Measurements from ENCODE around the gene CTDSP2. TPM values are rescaled to one million over a fixed set of nuclear protein-coding genes. Genes with fewer than 3 reads are reported as not detected.

CTDSP2 gene
- total RNA-seq, 1 donor from 2014 or later = 181 TPM

DNA sequence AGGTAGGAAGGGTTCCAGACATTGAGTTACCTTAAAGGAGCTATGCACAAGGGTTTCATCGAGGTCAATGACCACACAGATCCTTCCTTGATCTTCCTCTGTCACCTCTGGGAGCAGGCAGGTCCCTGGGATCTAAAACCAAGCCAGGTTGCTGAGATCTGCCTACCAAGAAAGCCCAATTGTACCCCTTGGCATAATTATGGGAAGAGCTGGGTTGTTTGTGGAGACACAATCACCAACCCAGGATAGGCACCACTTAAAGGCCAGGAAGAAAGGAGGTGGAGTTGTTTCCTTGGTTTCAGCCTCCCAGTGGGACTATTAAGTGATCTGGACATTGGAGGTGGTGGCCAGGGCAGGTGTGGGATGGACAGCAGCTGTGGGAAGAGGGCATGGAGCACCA lies 19.6 kb downstream of the CTDSP2 start:
- H3K4me1 Mint-ChIP-seq (ENCODE audit: unreplicated experiment) = peaks cover 48% of the 10 kb centered on the region

DNA sequence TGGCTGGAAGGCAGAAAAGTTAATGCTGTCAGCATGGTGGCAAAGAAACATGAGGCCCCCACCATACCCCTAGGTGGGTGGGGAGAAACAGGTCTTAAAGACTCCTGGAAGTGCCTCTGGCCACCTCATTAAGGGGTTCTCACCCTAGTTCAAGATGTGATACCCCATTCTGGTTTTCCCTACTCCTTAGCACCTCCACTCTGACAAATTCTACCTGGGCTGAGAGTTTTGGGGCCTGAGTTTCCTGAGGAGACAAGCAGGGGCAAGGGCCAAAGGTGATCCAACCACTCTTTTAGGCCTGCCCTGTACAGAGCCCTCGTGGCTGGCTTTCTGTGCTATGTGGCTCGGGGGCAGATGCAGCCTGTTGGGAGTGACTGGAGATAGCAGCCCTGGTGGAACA lies 20.1 kb downstream of the CTDSP2 start:
- peaks cover 57% of the 10 kb centered on the region for H3K36me3 Mint-ChIP-seq (ENCODE audit: low read depth, unreplicated experiment)
- no peak overlapping the region for H3K4me3 Mint-ChIP-seq (ENCODE audit: unreplicated experiment)
- H3K27ac Mint-ChIP-seq (ENCODE audit: unreplicated experiment) = no peak overlapping the region
- TF ChIP-seq, protein P1, sequence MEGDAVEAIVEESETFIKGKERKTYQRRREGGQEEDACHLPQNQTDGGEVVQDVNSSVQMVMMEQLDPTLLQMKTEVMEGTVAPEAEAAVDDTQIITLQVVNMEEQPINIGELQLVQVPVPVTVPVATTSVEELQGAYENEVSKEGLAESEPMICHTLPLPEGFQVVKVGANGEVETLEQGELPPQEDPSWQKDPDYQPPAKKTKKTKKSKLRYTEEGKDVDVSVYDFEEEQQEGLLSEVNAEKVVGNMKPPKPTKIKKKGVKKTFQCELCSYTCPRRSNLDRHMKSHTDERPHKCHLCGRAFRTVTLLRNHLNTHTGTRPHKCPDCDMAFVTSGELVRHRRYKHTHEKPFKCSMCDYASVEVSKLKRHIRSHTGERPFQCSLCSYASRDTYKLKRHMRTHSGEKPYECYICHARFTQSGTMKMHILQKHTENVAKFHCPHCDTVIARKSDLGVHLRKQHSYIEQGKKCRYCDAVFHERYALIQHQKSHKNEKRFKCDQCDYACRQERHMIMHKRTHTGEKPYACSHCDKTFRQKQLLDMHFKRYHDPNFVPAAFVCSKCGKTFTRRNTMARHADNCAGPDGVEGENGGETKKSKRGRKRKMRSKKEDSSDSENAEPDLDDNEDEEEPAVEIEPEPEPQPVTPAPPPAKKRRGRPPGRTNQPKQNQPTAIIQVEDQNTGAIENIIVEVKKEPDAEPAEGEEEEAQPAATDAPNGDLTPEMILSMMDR (IDR thresholded peaks at IDR 0.05; ENCODE audit: unreplicated experiment) = no peak
- no peaks in the 10 kb centered on the region for H3K9me3 Mint-ChIP-seq (ENCODE audit: unreplicated experiment)
- peaks cover 49% of the 10 kb centered on the region for H3K4me1 Mint-ChIP-seq (ENCODE audit: unreplicated experiment)
- peaks cover 13% of the 10 kb centered on the region for H3K27me3 Mint-ChIP-seq (ENCODE audit: unreplicated experiment)
- no peak for DNase-seq (ENCODE audit: low spot score)

More for the DNA sequence above, 19.6 kb downstream of the CTDSP2 start:
- Mint-ChIP-seq H3K27me3 (ENCODE audit: unreplicated experiment) (peaks cover 13% of the 10 kb centered on the region), H3K36me3 (ENCODE audit: low read depth, unreplicated experiment) (peaks cover 53% of the 10 kb centered on the region), H3K27ac (ENCODE audit: unreplicated experiment) (no peak overlapping the region), H3K9me3 (ENCODE audit: unreplicated experiment) (no peaks in the 10 kb centered on the region), H3K4me3 (ENCODE audit: unreplicated experiment) (no peak overlapping the region)
- TF ChIP-seq, protein P1 (IDR thresholded peaks at IDR 0.05; ENCODE audit: unreplicated experiment) = no peak
- DNase-seq (ENCODE audit: low spot score) = no peak

DNA sequence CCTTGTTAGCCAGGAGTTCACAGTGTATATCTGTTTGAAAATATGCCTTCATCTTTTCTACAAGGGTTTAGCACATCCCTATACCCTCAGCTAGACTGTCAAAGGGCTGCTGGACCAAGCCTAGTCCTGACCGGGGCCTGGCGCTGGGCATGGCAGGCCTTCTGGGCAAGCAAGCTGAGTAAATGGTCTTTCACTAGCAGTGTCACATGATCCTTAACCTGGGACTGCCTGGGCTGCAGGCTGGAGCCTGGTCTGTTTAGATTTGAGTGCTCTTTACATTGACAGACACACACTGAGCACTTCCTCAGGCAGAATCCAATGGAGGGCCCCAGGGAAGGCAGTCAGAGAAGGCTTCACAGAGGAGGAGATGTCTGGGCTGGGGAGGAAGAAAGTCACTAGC lies 21.1 kb downstream of the CTDSP2 start:
- Mint-ChIP-seq H3K36me3 (ENCODE audit: low read depth, unreplicated experiment) (peaks cover 64% of the 10 kb centered on the region), H3K4me1 (ENCODE audit: unreplicated experiment) (peaks cover 47% of the 10 kb centered on the region), H3K9me3 (ENCODE audit: unreplicated experiment) (no peaks in the 10 kb centered on the region), H3K4me3 (ENCODE audit: unreplicated experiment) (peak overlapping the region; percentile 75), H3K27me3 (ENCODE audit: unreplicated experiment) (peaks cover 13% of the 10 kb centered on the region), H3K27ac (ENCODE audit: unreplicated experiment) (peak overlapping the region; percentile 31)
- TF ChIP-seq, protein P1 (IDR thresholded peaks at IDR 0.05; ENCODE audit: unreplicated experiment) = no peak
- no peak for DNase-seq (ENCODE audit: low spot score)

DNA sequence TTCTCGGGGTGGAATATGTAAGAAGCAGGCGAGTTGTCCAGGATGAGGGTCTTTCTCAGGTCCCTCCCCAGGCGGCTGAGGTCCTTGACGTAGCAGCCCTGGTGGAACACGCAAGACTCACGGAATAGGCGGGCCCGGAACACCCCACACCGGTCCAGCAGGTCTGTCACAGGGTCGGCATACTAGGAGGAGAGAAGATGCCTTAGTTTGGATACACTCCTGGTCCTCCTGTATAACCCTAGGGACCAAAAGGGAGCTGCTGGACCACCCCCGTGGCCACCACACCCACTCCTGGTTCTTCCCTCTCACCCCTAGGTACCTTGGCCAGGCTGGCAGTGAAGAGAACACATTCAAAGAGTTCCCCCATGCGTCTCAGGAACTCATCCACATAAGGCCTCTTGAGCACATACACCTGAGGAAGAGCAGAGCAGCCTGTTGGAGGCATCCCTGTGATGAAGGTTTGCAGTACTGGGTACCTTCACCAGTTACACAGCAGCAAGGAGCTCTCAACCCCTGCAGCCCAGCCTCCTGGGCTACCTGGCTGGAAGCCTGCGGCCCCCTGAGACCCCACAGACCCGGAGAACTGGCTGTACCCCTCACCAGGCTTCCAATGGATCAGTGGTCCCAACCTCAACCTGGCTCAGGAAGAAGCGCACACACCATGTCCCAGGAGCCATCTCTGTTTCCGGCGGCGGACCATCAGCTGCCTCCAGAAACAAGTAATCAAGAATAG lies 22.5 kb downstream of the CTDSP2 start:
- peaks cover 41% of the 10 kb centered on the region for H3K4me1 Mint-ChIP-seq (ENCODE audit: unreplicated experiment)
- peaks cover 14% of the 10 kb centered on the region for H3K27me3 Mint-ChIP-seq (ENCODE audit: unreplicated experiment)
- peak overlapping the region; percentile 58 for H3K4me3 Mint-ChIP-seq (ENCODE audit: unreplicated experiment)
- H3K36me3 Mint-ChIP-seq (ENCODE audit: low read depth, unreplicated experiment) = peaks cover 57% of the 10 kb centered on the region
- H3K27ac Mint-ChIP-seq (ENCODE audit: unreplicated experiment) = no peak overlapping the region
- no peaks in the 10 kb centered on the region for H3K9me3 Mint-ChIP-seq (ENCODE audit: unreplicated experiment)
- no peak for DNase-seq (ENCODE audit: low spot score)
- TF ChIP-seq, protein P1 (IDR thresholded peaks at IDR 0.05; ENCODE audit: unreplicated experiment) = no peak

DNA sequence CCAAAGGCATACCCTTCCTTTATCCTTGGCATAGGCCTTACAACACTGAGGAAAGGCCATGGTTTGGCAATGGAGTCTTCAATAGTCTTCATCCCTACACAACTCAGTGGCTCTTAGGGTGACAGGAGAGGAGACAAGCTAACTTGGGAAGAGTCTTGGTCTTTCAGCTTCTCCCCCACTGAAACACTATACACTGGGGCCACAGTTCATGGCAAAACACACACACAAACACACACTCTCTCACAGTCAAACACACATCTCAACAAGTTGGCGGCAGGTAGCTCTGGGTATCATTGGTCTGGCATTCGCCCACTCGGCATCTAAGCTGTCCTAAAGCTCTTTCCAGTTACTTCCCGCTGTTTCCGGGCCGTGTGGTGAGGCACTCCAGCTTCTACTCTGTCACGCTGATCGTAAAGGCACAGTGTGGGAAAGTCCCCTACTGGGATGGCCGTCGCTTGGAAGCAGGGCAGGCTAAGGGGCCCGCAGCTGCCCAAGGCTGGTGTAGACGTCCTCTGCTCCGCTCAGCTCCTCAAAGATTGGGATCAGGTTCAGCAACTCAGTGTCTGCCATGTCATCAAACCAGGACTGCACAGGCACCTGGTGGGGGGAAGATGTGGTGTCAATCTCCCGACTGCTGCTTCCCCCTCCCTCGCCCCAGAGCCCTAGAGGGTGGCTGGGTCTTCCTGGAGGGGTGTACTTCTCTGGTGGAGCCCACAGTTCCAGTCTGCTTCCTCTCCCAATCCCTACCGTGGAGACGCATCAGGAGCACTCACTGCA lies 23.2 kb downstream of the CTDSP2 start:
- Mint-ChIP-seq H3K4me3 (ENCODE audit: unreplicated experiment) (peak overlapping the region; percentile 58), H3K36me3 (ENCODE audit: low read depth, unreplicated experiment) (peaks cover 58% of the 10 kb centered on the region), H3K4me1 (ENCODE audit: unreplicated experiment) (peaks cover 42% of the 10 kb centered on the region), H3K9me3 (ENCODE audit: unreplicated experiment) (no peaks in the 10 kb centered on the region), H3K27me3 (ENCODE audit: unreplicated experiment) (peaks cover 19% of the 10 kb centered on the region), H3K27ac (ENCODE audit: unreplicated experiment) (peak overlapping the region; percentile 67)
- TF ChIP-seq, protein P1 (IDR thresholded peaks at IDR 0.05; ENCODE audit: unreplicated experiment) = no peak
- DNase-seq (ENCODE audit: low spot score) = no peak

Data from endothelial cell (in vitro differentiated cells).